DMS 273 (cell line): ENCODE measurements around the gene DMTF1.
"Not testable (repeated sequence)": the region's sequence is repeated elsewhere in the genome, so short reads cannot be mapped to it uniquely, and the experiment has no call there.

Source experiments
- DNase-seq: peaks from one replicate; lab custom pipeline; 2025; ENCODE audit not compliant: unreplicated experiment; lab: John Stamatoyannopoulos, UW

The DMTF1 gene, protein sequence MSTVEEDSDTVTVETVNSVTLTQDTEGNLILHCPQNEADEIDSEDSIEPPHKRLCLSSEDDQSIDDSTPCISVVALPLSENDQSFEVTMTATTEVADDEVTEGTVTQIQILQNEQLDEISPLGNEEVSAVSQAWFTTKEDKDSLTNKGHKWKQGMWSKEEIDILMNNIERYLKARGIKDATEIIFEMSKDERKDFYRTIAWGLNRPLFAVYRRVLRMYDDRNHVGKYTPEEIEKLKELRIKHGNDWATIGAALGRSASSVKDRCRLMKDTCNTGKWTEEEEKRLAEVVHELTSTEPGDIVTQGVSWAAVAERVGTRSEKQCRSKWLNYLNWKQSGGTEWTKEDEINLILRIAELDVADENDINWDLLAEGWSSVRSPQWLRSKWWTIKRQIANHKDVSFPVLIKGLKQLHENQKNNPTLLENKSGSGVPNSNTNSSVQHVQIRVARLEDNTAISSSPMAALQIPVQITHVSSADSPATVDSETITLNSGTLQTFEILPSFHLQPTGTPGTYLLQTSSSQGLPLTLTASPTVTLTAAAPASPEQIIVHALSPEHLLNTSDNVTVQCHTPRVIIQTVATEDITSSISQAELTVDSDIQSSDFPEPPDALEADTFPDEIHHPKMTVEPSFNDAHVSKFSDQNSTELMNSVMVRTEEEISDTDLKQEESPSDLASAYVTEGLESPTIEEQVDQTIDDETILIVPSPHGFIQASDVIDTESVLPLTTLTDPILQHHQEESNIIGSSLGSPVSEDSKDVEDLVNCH

DNA sequence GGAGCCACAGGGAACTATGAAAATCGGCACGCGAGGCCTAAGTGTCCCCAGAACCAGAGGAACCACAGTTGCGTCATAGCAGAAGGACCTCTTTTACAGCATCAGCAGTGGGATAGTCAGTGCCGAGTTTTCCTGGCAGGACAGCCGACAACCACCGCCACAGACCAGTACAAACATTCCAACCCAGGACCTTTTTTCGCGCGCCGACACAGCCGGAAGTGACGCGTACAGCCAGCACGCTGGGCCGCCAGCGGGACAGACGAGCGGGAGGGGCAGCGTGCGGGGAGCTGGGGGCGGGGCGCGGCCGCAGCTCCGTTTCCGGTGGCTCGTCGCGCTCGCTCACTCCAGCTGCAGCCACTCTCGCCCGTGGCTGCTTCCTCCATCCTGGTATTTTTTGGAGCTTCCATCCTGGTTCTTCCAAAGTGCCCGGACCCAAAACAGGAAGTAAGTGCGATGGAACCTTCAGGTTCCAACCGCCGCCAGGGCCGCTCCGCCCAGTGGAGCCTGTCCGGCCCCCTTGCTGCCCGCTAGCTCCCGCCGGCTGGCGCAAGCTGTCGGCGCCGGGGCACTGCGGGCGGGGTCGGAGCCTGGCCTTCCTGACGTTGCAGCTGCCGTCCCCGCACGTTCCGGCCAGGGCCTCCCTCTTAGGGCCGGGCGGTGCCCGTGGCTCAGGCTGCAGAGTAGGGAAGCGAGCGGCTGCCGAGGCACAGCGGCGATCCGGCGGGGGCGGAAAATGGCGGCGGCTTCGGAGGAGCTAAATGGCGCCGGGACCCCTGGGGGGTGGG is at the start of gene DMTF1:
DMTF1 (plus strand) TSS at position 342 of the 785 bp plus-strand sequence. CDS start 12,489 bp downstream, outside the sequence.
- DNase-seq, result peak; percentile 99

DNA sequence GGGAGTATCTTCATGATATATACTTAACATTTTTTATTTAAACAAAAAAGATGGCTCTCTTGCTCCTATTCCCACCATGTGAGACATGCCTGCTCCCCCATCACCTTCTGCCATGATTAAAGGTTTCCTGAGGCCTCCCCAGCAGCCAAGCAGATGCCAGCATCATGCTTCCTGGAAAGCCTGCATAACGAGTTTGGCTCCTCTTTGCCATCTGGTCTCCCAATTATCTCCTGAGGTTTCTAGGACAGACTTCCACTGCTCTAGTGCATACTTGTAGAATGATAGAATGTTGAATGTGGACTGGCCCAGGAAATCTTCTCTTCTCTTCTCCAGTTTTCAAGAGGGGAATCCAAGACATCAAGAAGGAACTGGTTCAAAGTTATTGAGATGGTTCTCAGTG is 46.9 kb upstream of the DMTF1 start:
- DNase-seq, result peak; percentile 82

DNA sequence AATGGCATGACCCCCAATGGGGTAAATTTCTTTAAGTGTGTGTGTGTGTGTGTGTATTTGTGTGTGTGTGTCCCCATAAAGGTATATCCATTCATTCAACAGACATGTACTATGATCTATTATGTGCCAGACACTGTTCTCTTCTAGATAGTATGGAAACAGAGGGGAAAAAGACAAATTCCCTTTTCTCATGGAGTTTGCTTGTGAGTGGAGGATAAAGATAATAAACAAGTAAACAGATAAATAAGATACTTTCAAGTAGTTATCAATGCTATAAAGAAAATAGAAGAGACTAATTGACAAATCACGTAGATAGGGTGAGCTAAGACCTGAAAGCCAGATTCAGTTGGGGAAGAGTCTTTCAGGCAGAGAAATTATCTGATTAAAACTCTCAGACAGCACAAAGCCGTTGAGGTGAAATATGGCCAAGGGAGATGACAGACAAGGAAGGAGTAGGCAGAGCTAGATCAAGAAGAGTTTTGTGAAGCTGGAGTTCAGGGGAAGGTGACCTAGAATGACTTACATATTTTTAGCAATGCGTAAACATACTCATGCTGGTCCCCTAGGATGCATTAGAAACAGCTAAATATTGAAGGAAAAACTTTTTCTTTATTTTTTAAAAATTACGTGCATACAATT is 45.2 kb upstream of the DMTF1 start:
- DNase-seq, result no peak

DNA sequence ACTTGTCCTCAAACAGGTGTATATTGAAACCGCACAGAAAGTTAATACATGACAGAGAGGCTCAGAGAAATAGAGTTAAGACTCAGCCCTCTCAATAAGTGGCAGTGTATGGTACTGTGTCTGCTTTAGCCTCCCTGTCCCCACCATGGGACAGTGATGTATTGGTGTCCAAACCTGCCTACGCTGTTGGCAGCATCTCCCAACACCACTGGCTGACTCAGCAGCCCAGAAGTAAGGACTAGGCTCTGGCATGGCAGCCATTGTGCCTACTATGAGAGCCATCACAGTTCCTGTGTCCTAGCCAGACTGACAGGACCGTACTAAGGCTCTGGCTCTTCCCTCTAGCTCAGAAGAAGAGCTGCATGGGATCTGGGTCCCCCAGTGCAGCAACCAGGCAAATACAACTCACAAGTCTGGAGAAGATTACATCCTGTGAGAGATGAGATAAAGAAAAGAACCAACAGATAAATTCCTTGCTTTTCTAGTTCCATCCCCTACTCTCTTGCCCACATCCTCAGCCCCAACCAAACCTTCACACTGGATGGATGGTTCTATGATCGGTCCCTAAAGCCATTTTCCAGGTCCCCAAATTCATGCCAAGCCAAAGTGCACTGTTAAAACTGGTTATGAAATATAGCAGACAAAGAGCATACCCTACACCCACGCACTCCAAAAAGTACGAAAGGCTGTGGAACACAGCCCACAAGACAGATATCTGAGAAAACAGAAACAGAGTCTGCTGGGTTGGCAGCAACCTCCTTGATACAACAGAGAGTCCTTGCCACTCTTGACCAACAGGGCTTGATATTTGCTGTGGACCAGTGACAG is 44.1 kb upstream of the DMTF1 start:
- no peak for DNase-seq

DNA sequence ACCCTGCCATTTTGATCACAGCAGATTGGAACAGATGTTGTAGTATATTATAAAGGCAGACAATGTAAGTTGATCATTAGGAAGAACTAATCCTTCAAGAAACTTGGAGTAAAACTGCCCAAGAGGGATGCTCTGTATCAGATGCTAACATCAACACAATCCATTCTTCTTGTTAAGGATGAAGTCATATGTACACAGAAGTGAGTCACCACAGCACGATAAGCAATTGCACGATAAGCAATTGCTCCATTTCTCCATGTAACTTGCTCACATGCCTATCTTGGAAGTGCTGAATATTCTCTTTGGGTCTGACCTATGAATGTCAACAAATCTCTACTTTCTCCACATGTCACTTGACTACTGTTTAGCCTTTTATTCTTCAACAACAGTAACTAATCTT is 41.5 kb upstream of the DMTF1 start:
- no peak for DNase-seq

DNA sequence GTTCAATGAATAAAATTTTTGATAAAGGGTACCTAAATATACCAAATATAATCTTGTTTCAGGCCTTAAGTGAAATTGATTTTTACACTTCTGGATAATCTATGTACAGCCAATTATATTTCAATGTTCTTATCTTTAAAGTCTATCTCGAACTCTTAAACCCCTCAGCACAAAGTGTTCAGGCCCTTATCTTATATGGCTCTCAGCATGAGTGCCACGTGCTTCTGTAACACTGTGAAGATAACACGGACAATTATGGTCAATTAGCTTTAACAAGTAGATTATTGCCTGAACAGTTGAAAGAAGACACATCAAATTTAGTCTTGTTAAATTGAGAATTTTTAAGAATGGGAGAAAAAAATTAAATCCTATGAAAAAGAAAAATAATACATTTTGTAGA is 40.4 kb upstream of the DMTF1 start:
- DNase-seq, result no peak

DNA sequence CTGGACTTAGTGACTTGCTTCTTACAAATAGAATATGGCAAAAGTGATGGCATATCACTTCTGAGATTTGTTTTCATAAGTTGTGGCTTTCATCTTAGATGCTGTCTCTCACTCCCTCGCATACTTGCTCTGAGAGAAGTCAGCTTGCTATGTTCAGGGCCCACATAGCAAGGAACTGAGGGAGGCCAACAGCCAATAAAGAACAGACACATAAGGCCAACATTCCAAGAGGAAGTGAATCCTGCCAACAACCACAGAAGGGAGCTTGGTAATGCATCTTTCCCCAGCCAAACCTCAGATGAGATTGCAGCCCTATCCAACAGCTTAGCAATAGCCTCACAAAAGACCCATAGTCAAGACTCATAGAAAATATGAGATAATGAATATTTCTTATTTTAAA is 39.2 kb upstream of the DMTF1 start:
- DNase-seq, result no peak

DNA sequence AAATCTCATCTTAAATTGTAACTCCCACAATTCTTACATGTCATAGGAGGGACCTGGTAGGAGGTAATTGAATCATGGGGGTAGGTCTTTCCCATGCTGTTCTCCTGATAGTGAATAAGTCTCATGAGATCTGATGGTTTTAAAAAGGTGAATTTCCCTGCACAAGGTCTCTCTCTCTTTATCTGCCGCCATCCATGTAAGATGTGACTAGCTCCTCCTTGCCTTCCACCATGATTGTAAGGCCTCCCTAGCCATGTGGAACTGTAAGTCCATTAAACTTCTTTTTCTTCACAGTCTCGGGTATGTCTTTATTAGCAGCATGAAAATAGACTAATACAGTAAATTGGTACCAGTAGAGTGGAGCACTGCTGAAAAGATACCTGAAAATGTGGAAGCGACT is 38.3 kb upstream of the DMTF1 start:
- DNase-seq, result not testable (repeated sequence)

DNA sequence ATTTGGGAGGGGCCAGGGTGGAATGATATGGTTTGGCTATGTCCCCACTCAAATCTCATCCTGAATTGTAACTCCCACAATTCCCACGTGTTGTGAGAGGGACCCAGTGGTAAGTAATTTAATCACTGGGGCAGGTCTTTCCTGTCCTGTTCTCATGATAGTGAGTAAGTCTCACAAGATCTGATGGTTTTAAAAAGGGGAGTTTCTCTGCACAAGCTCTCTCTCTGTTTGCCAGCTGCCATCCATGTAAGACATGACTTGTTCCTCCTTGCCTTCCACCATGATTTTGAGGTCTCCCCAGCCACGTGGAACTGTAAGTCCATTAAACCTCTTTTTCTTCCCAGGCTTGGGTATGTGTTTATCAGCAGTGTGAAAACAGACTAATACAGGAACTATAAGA is 36.5 kb upstream of the DMTF1 start:
- DNase-seq, result not testable (repeated sequence)

DNA sequence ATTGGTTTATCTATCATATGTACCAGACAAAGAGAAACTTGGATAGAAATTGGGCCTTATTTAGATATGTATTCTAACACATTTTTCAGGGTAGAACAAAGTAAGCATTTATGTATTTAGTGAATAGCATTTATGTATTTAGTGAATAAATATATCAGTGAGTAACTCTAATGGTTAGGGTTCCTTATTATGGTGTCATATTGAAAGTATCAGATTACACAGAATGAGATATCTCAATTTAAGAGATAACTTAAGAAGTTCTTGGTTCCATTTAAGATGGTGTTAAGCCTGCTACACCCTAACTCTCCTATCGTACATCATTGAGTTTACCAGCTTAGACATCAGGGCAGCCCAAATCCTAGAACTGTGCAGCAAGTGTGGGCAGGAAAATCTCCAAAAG is 35.9 kb upstream of the DMTF1 start:
- no peak for DNase-seq

DNA sequence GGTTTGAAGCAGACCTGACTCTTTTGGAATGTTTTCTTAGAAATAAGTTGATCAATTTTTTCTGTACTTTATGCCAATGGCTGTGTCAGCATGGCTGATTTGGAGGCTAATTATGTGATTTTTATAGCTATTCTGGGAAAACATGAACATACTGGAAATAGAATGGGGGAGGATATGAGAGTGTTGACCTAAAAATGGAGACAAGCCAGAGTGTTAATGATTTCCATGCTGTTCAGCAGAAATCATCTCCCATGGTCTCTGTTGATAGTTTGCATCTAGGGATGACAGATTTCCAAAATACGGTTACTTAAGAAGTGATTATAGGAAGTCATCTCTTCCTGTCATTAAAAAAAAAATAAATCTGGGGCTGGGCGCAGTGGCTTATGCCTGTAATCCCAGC is 32.7 kb upstream of the DMTF1 start:
- DNase-seq, result no peak

DNA sequence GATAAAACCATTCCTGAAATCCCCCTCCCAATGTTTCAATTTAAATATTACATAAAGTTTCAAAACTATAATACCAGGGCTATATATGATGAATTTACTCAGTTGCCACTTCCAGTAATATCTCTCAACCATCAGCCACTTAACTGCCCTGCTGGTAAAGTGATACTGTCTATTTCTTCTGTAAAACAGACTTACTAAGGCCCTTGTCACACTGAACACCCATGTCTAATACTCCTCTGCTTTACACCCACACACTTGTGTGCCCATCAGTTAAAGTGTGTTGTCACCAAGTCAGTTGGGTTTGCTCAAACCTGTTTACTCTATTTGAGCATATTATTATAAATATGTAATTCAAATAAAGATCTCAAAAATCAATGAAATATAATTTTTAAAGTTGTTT is 29.1 kb upstream of the DMTF1 start:
- no peak for DNase-seq

DNA sequence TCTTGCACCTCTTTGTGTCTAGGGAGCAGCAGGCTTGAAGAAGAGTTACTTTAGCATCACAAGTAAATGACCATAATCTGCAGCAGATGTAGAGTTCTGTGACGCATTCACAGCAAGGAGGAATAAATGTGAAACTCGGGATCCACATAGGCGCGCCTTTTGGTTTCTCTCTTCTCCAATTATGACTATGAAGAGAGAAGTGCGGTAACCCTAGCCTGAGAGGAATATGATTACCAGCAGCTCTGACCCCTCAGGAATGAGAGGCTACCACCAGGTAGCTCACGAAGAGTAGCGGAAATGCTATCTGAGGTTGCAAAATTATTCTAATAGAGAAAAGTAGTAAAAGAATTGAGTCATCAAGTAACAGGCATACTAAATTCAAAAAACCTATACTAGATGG is 25.2 kb upstream of the DMTF1 start:
- DNase-seq, result no peak

DNA sequence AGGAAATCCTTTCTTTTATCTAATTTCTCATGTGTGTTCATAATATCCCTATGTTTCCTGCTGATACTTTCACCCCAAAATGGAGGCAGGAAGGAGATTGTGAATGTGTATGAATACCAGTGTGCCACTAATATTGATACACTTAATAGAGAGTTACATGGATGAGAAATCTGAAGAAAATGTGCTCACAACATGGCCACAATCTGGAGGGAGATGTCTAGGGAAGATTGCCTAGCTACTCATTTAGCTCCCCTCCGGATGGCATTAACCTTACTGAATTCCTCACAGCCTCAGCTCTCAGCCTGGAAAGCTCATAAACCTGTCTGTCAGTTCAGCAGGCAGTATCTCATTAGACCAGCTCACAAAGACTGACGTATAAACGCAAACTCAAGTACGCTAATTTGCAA is 23.4 kb upstream of the DMTF1 start:
- DNase-seq, result peak; percentile 72

DNA sequence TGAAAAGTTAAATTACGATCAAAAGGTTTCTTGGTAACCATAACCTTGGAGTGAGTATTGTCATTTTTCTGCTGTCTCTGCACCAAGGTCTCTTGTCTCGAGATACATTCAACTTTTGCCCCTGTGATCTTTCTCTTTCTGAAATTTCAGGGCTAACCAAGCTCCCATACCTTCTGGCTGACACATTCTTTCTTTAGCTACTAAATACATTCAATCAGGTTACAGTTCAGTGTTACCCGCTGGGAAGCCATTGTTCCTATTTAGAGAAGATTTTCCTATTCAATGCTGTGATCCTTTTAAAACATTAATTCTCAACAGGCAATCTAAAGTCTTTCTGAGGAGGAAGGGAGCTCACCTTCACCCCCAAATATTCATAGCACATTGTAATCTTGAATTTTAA is 22.9 kb upstream of the DMTF1 start:
- no peak for DNase-seq

DNA sequence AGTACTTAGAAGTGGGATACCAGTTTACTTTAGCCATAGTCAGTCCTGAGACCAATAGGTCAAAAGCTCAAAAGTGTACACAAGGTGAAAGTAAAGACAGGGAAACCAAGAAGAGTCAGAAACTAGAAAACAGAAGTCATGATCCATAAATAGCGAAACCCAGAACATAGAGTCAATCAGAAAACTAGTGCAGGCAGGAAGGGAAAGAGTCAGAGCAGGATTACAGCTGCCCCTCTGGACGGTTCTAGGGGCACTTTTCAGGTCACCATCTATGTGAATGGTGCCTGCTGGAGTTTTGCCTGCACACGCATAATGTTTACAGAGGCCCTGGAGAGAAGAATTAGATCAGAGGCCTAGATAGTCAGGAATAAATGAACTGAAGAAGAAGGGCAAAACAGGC is 22.4 kb upstream of the DMTF1 start:
- no peak for DNase-seq

DNA sequence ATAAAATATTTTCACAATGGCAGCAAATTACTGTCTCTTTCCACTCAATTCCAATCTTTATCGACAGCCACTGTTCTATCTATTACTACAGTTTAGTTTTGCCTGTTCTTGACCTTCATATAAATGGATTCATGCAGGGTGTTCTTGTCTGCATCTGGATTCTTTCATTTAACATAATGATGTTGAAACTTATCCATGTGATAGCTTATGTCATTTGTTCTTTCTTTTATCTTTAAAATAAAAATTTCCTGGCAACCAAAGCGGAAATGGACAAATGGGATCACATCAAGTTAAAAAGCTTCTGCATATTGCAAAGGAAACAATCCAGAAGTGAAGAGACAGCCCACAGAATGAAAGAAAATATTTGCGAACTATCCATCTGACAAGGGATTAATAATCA is 20.5 kb upstream of the DMTF1 start:
- DNase-seq, result no peak

DNA sequence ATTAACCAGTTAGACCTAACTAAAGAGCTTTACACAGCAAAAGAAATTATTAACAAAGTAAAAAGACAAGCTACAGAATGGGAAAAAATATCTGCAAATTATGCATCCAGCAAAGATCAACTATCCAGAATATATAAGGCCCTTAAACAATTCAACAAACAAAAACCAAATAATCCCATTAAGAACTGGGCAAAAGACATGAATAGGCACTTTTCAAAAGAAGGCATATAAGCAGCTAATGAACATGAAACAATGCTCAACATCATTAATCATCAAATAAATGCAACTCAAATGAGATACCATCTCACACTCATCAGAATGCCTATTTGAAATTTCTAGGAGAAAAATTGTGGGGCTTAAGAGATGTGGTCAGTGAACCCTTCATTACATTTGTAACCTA is 15.0 kb upstream of the DMTF1 start:
- no peak for DNase-seq

DNA sequence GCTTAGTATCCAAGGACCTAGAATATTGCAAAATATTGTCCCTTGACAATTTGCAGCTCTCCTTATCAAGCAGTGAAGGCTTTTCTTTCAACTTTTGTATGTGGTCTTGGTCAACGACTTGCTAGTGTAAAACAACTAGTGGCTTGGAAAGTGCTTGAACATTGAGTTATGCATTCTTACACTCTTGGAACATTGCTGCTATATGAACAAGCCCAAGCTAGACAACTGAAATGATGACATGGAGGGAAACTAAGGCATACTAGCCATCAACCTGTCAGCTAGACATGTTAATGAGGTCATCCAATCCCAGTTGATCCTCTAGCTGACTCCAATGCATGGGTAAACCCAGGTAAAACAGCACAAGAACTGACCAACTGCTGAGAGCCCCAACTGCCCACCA is 12.7 kb upstream of the DMTF1 start:
- no peak for DNase-seq

DNA sequence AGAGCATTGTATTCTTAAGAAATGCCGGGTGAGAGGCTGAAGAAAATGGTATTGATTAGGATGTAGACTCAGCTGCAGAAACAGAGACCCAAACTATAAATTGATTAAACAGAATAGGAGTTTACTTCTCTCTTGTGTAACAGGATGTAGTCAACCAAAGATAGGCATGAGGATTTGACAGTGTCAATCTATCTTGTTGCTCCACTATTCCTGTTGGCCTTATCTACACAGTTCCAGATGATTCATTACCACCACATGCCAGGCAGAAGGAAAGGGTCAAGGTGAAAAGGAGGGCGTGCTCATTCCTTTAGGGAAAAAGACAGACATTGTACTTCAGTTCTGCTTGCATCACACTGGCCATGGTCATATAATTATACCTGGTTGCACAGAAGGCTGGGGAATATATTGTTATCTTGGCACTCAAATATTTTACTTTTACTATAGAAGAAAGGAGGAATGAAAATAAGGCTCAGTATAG is 11.9 kb upstream of the DMTF1 start:
- peak; percentile 42 for DNase-seq
